Keratinocyte (primary cell): ENCODE results near the gene PCDHA6. TPM values are rescaled to one million over a fixed set of nuclear protein-coding genes. Genes with fewer than 3 reads are reported as not detected.
"Not testable (repeated sequence)": the region's sequence is repeated elsewhere in the genome, so short reads cannot be mapped to it uniquely, and the experiment has no call there.

Source experiments
- DNase-seq: peaks from one replicate; pipeline ENCODE4 v3.0.0-alpha.2; 2011; ENCODE audit warnings: low read depth, missing footprints, low spot score
- FAIRE-seq: peaks from 2 replicates; lab custom pipeline; 2011; peaks lifted over from hg19 to GRCh38; lab: Jason Lieb, UNC
- H2AFZ ChIP-seq: 2 replicates; pipeline ENCODE4 v1.6.0; 2012; ENCODE audit warnings: low read length, control low read depth, inconsistent platforms; ENCODE audit not compliant: control insufficient read depth
- H3K27ac ChIP-seq: 2 replicates; pipeline ENCODE4 v1.5.1; 2011; ENCODE audit warnings: low read length; ENCODE audit not compliant: control insufficient read depth, insufficient read depth
- H3K27me3 ChIP-seq: 3 replicates; pipeline ENCODE4 v1.6.0; 2011; ENCODE audit warnings: low read length; ENCODE audit not compliant: control insufficient read depth, insufficient read depth; ENCODE audit errors: extremely low read depth
- H3K36me3 ChIP-seq, 2 experiments: 2 replicates in 1 of 2; 3 replicates in 1 of 2; pipeline ENCODE4 v1.5.1; 2011; ENCODE audit warnings: low read length in 2 of 2, mild to moderate bottlenecking in 1 of 2; ENCODE audit not compliant: control insufficient read depth in 2 of 2, insufficient read depth in 2 of 2; ENCODE audit errors: extremely low read depth in 1 of 2
- H3K4me1 ChIP-seq: 3 replicates; pipeline ENCODE4 v1.5.1; 2011; ENCODE audit warnings: low read length; ENCODE audit not compliant: control insufficient read depth, insufficient read depth; ENCODE audit errors: extremely low read depth
- H3K4me2 ChIP-seq: 3 replicates; pipeline ENCODE4 v1.6.0; 2011; ENCODE audit warnings: low read depth, low read length; ENCODE audit not compliant: control insufficient read depth, insufficient read depth; ENCODE audit errors: extremely low read depth
- H3K4me3 ChIP-seq, 3 experiments: fragments of 200-600 bp in 1 of 3; sonication (generic) in 1 of 3; 2 replicates in 2 of 3; 3 replicates in 1 of 3; pipeline ENCODE4 v1.5.1; 2011 to 2016; ENCODE audit warnings: low read length in 3 of 3, mild to moderate bottlenecking in 3 of 3, control low read depth in 2 of 3, inconsistent platforms in 1 of 3, low read depth in 1 of 3, mixed read lengths in 1 of 3, mixed run types in 1 of 3, moderate library complexity in 1 of 3; ENCODE audit not compliant: control insufficient read depth in 2 of 3, insufficient read depth in 2 of 3; ENCODE audit errors: extremely low read depth in 1 of 3
- H3K79me2 ChIP-seq: 2 replicates; pipeline ENCODE4 v1.6.0; 2012; ENCODE audit warnings: low read length; ENCODE audit not compliant: control insufficient read depth, insufficient read depth
- H3K9ac ChIP-seq: 3 replicates; pipeline ENCODE4 v1.6.0; 2011; ENCODE audit warnings: low read length; ENCODE audit not compliant: control insufficient read depth, insufficient read depth; ENCODE audit errors: extremely low read depth
- H3K9me1 ChIP-seq: 3 replicates; pipeline ENCODE4 v1.6.0; 2011; ENCODE audit warnings: low read length; ENCODE audit not compliant: control insufficient read depth, insufficient read depth; ENCODE audit errors: extremely low read depth
- H3K9me3 ChIP-seq: 2 replicates; pipeline ENCODE4 v1.5.1; 2012; ENCODE audit warnings: low read depth, low read length; ENCODE audit not compliant: control insufficient read depth
- H4K20me1 ChIP-seq: 3 replicates; pipeline ENCODE4 v1.6.0; 2011; ENCODE audit warnings: low read length; ENCODE audit not compliant: control insufficient read depth, insufficient read depth; ENCODE audit errors: extremely low read depth
- EZH2 ChIP-seq: IDR thresholded peaks from one replicate; pipeline ENCODE4 v1.6.1; 2012; ENCODE audit warnings: inconsistent platforms, mild to moderate bottlenecking, low read length, moderate library complexity
- dilution Hi-C: fragments of 300-500 bp; cut with MboI; formaldehyde crosslinking; loops from one replicate; pipeline ENCODE4 v1.7.0; 2020; ENCODE audit warnings: low sequenced_read_pairs; ENCODE audit not compliant: extremely low pct_ligation_motif_present
- polyA plus RNA-seq, 5 experiments: library from polyadenylated mRNA; depleted of rRNA in 3 of 5; stranded (reverse) in 3 of 5; stranded (forward) in 1 of 5; unstranded in 1 of 5; fragments of >200 nt; gene quantifications; 1 replicate in 1 of 5; 2 replicates in 3 of 5; 3 replicates in 1 of 5; pipeline versions ENCODE4 v1.2.1 to v1.2.3, GENCODE V29; 2011 to 2012; ENCODE audit warnings: missing spikeins in 2 of 5, low read depth in 1 of 5, low replicate concordance in 1 of 5
- TF ChIP-seq, protein P1 (sequence below), 3 experiments: IDR thresholded peaks in 1 of 3; conservative IDR thresholded peaks in 1 of 3; optimal IDR thresholded peaks in 1 of 3; 2 replicates in 2 of 3; 3 replicates in 1 of 3; pipeline versions ENCODE3 to v1.5.1; 2011; ENCODE audit warnings: low read length in 3 of 3, mild to moderate bottlenecking in 3 of 3, moderate library complexity in 2 of 3, control low read depth in 1 of 3, inconsistent platforms in 1 of 3; ENCODE audit not compliant: insufficient read depth in 2 of 3; ENCODE audit errors: extremely low read depth in 1 of 3

PCDHA6 gene
- polyA plus RNA-seq, 1 donor (not counting 4 experiments of a cell fraction or from before 2014, with no cell fraction given): 0.04 TPM

DNA sequence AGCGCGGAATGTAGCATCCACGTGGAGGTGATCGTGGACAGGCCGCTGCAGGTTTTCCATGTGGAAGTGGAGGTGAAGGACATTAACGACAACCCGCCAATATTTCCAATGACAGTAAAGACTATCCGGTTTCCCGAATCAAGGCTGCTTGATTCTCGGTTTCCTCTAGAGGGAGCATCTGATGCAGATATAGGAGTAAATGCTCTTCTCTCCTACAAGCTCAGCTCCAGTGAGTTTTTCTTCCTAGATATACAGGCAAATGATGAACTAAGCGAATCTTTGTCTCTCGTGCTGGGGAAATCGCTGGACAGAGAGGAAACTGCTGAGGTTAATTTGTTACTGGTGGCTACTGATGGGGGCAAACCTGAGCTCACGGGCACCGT lies 32.5 kb upstream of the PCDHA6 start:
- Histone ChIP-seq H3K27me3 (no peaks in the 10 kb centered on the region), H3K9ac (no peak overlapping the region), H3K4me1 (no peaks in the 10 kb centered on the region), H3K79me2 (no peaks in the 10 kb centered on the region), H4K20me1 (no peaks in the 10 kb centered on the region), H2AFZ (no peak overlapping the region), H3K9me3 (peaks cover 12% of the 10 kb centered on the region), H3K9me1 (no peaks in the 10 kb centered on the region), H3K4me2 (no peak overlapping the region), H3K4me3 (no peak overlapping the region), H3K36me3 (no peaks in the 10 kb centered on the region), H3K27ac (no peak overlapping the region)
- no peak for TF ChIP-seq EZH2
- TF ChIP-seq, protein P1, sequence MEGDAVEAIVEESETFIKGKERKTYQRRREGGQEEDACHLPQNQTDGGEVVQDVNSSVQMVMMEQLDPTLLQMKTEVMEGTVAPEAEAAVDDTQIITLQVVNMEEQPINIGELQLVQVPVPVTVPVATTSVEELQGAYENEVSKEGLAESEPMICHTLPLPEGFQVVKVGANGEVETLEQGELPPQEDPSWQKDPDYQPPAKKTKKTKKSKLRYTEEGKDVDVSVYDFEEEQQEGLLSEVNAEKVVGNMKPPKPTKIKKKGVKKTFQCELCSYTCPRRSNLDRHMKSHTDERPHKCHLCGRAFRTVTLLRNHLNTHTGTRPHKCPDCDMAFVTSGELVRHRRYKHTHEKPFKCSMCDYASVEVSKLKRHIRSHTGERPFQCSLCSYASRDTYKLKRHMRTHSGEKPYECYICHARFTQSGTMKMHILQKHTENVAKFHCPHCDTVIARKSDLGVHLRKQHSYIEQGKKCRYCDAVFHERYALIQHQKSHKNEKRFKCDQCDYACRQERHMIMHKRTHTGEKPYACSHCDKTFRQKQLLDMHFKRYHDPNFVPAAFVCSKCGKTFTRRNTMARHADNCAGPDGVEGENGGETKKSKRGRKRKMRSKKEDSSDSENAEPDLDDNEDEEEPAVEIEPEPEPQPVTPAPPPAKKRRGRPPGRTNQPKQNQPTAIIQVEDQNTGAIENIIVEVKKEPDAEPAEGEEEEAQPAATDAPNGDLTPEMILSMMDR (optimal IDR thresholded peaks at IDR 0.05 in 1 of 3, IDR thresholded peaks at IDR 0.05 in 1 of 3, conservative IDR thresholded peaks at IDR 0.05 in 1 of 3; ENCODE audit: extremely low read depth in 1 of 3, insufficient read depth in 2 of 3, low read length in 3 of 3): no peak
- DNase-seq (no peak), FAIRE-seq (no peak)
- dilution Hi-C loops: no loop called here

DNA sequence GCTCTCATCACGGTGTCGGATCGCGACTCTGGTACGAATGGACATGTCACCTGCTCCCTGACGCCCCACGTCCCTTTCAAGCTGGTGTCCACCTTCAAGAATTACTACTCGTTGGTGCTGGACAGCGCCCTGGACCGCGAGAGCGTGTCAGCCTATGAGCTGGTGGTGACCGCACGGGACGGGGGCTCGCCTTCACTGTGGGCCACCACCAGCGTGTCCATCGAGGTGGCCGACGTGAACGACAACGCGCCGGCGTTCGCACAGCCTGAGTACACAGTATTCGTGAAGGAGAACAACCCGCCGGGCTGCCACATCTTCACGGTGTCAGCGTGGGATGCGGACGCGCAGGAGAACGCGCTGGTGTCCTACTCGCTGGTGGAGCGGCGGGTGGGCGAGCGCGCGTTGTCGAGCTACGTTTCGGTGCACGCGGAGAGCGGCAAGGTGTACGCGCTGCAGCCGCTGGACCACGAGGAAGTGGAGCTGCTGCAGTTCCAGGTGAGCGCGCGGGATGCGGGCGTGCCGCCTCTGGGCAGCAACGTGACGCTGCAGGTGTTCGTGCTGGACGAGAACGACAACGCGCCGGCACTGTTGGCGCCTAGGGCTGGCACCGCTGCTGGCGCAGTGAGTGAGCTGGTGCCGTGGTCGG lies 31.6 kb upstream of the PCDHA6 start:
- H3K27ac ChIP-seq, DNase-seq, H3K9me1 ChIP-seq, H3K27me3 ChIP-seq, H3K4me1 ChIP-seq, H3K79me2 ChIP-seq, H4K20me1 ChIP-seq, dilution Hi-C loops, FAIRE-seq, H3K9ac ChIP-seq, H3K4me3 ChIP-seq, H3K4me2 ChIP-seq, H3K36me3 ChIP-seq, H2AFZ ChIP-seq: not testable (repeated sequence)
- H3K9me3 ChIP-seq: peaks cover 12% of the 10 kb centered on the region

DNA sequence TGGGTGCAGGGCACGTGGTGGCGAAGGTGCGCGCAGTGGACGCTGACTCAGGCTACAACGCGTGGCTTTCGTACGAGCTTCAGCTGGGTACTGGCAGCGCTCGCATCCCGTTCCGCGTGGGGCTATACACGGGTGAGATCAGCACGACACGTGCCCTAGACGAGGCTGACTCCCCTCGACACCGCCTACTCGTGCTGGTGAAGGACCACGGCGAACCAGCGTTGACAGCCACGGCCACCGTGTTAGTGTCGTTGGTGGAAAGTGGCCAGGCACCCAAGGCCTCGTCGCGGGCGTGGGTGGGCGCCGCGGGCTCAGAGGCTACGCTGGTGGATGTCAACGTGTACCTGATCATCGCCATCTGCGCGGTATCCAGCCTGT lies 31.1 kb upstream of the PCDHA6 start:
- dilution Hi-C loops: no loop called here
- H3K9ac ChIP-seq: no peak overlapping the region
- no peaks in the 10 kb centered on the region for H3K36me3 ChIP-seq
- peaks cover 12% of the 10 kb centered on the region for H3K9me3 ChIP-seq
- no peak overlapping the region for H2AFZ ChIP-seq
- TF ChIP-seq EZH2: no peak
- TF ChIP-seq, protein P1 (optimal IDR thresholded peaks at IDR 0.05 in 1 of 3, IDR thresholded peaks at IDR 0.05 in 1 of 3, conservative IDR thresholded peaks at IDR 0.05 in 1 of 3; ENCODE audit: extremely low read depth in 1 of 3, insufficient read depth in 2 of 3, low read length in 3 of 3): no peak
- no peak for DNase-seq
- no peak overlapping the region for H3K27ac ChIP-seq
- no peaks in the 10 kb centered on the region for H3K79me2 ChIP-seq
- no peaks in the 10 kb centered on the region for H3K9me1 ChIP-seq
- H3K4me2 ChIP-seq: no peak overlapping the region
- H3K4me1 ChIP-seq: no peaks in the 10 kb centered on the region
- H3K27me3 ChIP-seq: no peaks in the 10 kb centered on the region
- no peaks in the 10 kb centered on the region for H4K20me1 ChIP-seq
- FAIRE-seq: no peak
- no peak overlapping the region for H3K4me3 ChIP-seq
